ENCODE measurements around the gene ARPC1B. TPM values are rescaled to one million over a fixed set of nuclear protein-coding genes. Genes with fewer than 3 reads are reported as not detected.
A peak's percentile ranks its signal among the peaks of the same experiment; 100 is the strongest.
"Not testable (repeated sequence)": the region's sequence is repeated elsewhere in the genome, so short reads cannot be mapped to it uniquely, and the experiment has no call there.

The ARPC1B gene
- 57.8 TPM for polyA plus RNA-seq (2013, experiment 1 of 2)
- 75.3 TPM for polyA plus RNA-seq (2013, experiment 2 of 2)

DNA sequence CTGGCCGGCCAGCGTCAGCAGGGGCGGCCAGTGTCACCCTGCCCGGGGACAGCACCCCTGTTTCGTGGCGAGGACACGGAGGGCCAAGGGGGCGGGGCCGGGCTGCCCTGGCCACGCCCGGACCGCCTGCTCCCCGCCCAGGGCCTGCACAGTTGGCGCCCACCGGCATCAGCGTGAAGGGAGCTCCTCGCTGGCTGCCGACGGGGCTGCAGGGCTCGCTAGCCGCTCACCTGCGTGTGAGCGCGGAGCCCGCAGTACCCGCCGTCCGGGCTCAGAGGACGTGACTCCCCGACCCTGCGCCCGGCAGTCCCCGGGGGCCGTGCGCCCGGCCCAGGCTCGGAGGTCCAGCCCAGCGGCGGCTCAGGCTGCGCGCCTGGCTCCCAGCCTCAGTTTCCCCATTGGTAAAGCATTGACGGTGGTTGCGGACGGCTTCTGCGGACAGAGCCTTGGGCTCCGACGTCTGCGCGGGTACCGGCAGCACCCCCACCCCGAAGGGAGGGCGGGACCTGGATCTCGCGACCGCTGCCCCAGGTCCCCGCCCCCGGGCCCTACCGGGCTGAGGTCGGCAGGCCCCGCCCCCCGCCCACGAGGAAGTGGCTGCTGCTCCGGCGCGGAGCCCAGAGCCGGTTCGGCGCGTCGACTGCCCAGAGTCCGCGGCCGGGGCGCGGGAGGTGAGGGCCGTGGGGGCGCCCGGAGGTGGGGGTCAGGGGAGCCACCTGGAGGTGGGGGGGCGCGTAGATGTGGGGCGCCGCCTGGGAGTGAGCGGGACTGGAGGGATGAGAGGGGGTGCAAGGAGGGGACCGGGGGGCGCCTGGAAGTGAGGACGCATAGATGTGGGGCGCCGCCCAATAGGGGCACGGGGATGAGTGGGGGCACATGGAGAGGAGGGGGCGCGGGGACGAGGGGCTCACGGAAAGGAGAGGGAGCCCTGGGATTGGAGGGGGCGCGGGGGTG lies at the start of gene ARPC1B:
Gene ARPC1B (plus strand): TSS at position 620 of the 954 bp plus-strand sequence. CDS start 10,985 bp downstream, outside the sequence.
- H3K9ac ChIP-seq (ENCODE audit: low read depth, low read length): peak within 1 kb of the TSS; percentile 85
- peaks cover 7% of the 10 kb centered on the region for H3K36me3 ChIP-seq (ENCODE audit: insufficient read depth, low read length)
- no peaks in the 10 kb centered on the region for H3K9me3 ChIP-seq (ENCODE audit: insufficient read depth, low read depth, low read length)
- WGBS: 1% methylated on average over 95 of the region's 95 CpGs
- no peaks in the 10 kb centered on the region for H3K4me1 ChIP-seq (ENCODE audit: insufficient read depth, low read length)
- peak within 1 kb of the TSS; percentile 91 for H3K4me3 ChIP-seq (ENCODE audit: low read length)
- peak within 1 kb of the TSS; percentile 80 for H3K27ac ChIP-seq (ENCODE audit: low read depth, low read length)
- no peaks in the 10 kb centered on the region for H3K27me3 ChIP-seq (ENCODE audit: insufficient read depth, low read length)

DNA sequence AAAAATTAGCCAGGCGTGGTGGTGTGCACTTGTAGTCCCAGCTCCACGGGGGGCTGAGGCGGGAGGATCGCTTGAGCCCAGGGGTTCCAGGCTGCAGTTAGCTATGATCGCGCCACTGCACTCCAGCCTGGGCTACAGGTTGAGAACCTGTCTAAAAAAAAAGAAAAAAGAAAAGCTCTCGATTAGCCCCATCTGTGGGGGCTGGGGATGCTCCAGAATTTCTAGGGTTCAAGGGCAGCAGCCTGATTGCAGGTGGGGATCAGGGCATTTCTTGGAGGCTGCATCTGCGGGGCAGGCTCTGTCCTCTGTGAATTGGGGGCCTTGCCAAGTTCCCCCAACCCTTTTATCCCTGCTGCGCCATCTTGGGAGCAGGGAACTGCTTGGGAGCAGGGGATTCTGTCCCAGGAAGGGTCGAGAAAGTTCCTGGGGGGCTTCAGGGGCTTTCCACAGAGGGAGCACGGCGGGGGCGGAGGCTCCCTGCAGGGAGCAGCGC lies 49.5 kb upstream of the ARPC1B start:
- no peaks in the 10 kb centered on the region for H3K9me3 ChIP-seq (ENCODE audit: insufficient read depth, low read depth, low read length)
- peak overlapping the region; percentile 86 for H3K9ac ChIP-seq (ENCODE audit: low read depth, low read length)
- peak overlapping the region; percentile 75 for H3K27ac ChIP-seq (ENCODE audit: low read depth, low read length)
- no peaks in the 10 kb centered on the region for H3K27me3 ChIP-seq (ENCODE audit: insufficient read depth, low read length)
- no peaks in the 10 kb centered on the region for H3K36me3 ChIP-seq (ENCODE audit: insufficient read depth, low read length)
- H3K4me3 ChIP-seq (ENCODE audit: low read length): peak overlapping the region; percentile 81
- peaks cover 7% of the 10 kb centered on the region; the same call in 1 of the 2 replicates for H3K4me1 ChIP-seq (ENCODE audit: insufficient read depth, low read length)
- WGBS: 35% methylated on average over 14 of the region's 14 CpGs

DNA sequence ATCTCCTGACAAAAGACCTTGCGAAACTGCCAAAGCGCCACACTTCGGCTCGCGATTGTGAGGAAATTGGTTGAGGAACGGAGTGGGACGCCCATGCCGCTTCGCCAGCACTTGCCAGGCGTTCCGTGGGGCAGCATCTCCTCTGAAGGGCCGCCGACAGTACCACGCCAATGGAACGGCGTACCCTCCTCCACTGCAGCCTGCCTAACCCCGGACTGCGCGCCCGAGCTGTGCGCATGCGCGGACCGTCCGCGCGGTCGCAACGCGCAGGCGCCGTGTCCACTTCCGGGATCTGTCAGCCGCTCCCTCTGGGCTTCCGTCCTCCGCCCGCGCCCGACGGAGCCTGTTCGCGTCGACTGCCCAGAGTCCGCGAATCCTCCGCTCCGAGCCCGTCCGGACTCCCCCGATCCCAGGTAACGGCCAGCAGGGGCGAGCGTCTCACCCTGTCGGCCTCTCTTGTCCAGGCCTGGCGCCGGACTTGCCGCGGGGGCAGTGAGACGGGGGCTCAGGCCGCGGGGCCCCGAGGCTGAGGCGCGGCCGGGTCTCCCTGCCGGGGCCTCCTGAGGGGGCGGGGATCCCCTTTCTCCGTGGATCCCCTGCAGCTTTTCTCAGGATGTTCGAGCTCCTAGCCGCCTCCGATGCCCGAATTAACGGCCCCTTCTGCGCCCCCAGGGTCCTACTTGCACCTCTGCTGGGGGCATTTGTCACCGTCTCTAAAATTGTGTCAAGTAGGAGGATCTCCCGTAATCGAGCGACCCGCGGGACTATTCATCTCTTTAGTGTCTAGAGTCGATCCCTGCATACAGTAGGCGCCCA lies 48.7 kb upstream of the ARPC1B start, which contains the start of gene ARPC1A:
Gene ARPC1A (plus strand): TSS at position 307 of the 816 bp plus-strand sequence. CDS start 7,456 bp downstream, outside the sequence.
- Histone ChIP-seq H3K9ac (ENCODE audit: low read depth, low read length) (peak within 1 kb of the TSS; percentile 86), H3K27ac (ENCODE audit: low read depth, low read length) (peak within 1 kb of the TSS; percentile 77), H3K4me1 (ENCODE audit: insufficient read depth, low read length) (no peaks in the 10 kb centered on the region), H3K27me3 (ENCODE audit: insufficient read depth, low read length) (no peaks in the 10 kb centered on the region), H3K9me3 (ENCODE audit: insufficient read depth, low read depth, low read length) (no peaks in the 10 kb centered on the region), H3K36me3 (ENCODE audit: insufficient read depth, low read length) (no peaks in the 10 kb centered on the region), H3K4me3 (ENCODE audit: low read length) (peak within 1 kb of the TSS; percentile 81)
- WGBS: under 1% methylated on average over 82 of the region's 82 CpGs

DNA sequence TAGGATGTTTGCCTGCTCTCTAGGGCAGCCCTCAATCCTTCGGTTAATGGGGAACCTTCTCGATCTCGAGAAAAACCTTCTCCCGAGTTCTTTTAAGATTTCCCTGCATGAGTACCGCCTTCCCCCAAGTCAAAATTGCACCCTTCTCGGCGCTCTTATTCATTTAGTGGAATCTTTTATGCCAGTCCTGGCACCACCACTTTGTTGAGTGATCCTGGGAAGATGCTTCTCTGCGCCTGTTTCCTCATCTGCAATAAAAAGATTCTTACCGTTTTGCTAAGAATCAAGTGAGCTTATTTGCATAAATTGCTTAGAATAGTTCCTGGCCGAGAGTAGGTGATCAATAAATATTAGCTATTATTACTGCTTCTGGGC lies 48.1 kb upstream of the ARPC1B start:
- WGBS: 7% methylated on average over 10 of the region's 10 CpGs
- Histone ChIP-seq H3K27ac (ENCODE audit: low read depth, low read length) (no peak overlapping the region; the same call in 1 of the 2 replicates), H3K9ac (ENCODE audit: low read depth, low read length) (peak overlapping the region; percentile 86), H3K36me3 (ENCODE audit: insufficient read depth, low read length) (no peaks in the 10 kb centered on the region), H3K27me3 (ENCODE audit: insufficient read depth, low read length) (no peaks in the 10 kb centered on the region), H3K4me1 (ENCODE audit: insufficient read depth, low read length) (no peaks in the 10 kb centered on the region), H3K9me3 (ENCODE audit: insufficient read depth, low read depth, low read length) (no peaks in the 10 kb centered on the region), H3K4me3 (ENCODE audit: low read length) (peak overlapping the region; percentile 81)

DNA sequence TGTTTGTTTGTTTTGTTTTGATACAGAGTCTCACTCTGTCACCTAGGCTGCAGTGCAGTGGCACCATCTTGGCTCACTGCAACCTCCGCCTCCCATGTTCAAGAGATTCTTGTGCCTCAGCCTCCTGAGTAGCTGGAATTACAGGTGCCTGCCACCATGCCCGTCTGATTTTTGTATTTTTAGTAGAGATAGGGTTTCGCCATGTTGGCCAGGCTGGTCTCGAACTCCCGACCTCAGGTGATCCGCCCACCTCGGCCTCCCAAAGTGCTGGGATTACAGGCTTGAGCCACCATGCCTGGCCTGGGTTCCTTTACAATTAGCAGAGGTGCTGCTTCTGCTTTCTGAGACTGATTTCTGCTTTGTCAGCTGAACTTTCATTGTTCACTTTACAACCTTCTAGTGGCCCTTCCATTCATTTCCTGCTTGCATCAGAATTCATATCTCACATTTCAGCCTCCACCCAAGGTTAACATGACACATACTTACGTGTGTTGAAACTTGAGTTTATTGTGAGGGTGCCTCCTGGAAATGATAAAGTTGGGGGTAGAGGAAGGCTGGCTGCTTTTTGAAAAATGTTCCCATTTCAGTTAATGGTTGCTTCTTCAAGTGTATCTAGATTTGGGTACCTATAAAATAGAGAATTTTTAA lies 44.1 kb upstream of the ARPC1B start:
- not testable (repeated sequence) for H3K9ac ChIP-seq (ENCODE audit: low read depth, low read length); H3K27me3 ChIP-seq (ENCODE audit: insufficient read depth, low read length); H3K9me3 ChIP-seq (ENCODE audit: insufficient read depth, low read depth, low read length); H3K4me1 ChIP-seq (ENCODE audit: insufficient read depth, low read length); H3K27ac ChIP-seq (ENCODE audit: low read depth, low read length); H3K4me3 ChIP-seq (ENCODE audit: low read length)
- peaks cover 18% of the 10 kb centered on the region for H3K36me3 ChIP-seq (ENCODE audit: insufficient read depth, low read length)
- WGBS: 86% methylated on average over 8 of the region's 8 CpGs

DNA sequence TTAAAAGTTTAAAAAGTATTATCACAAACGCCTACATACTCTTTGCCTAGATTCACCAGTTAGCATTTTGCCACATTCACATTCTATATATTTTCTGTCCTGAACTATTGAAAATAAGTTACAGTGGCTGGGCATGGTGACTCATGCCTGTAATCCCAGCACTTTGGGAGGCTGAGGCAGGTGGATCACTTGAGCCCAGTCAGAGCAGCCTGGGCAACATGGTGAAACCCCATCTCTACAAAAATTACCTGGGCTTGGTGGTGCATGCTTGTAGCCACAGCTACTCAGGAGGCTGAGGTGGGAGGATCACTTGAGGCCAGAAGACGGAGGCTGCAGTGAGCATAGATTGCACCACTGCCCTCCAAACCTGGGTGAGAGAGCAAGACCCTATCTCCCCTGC lies 43.5 kb upstream of the ARPC1B start:
- Histone ChIP-seq H3K36me3 (ENCODE audit: insufficient read depth, low read length) (peaks cover 21% of the 10 kb centered on the region), H3K27ac (ENCODE audit: low read depth, low read length) (no peak overlapping the region), H3K4me1 (ENCODE audit: insufficient read depth, low read length) (no peaks in the 10 kb centered on the region), H3K27me3 (ENCODE audit: insufficient read depth, low read length) (no peaks in the 10 kb centered on the region), H3K4me3 (ENCODE audit: low read length) (no peak overlapping the region), H3K9ac (ENCODE audit: low read depth, low read length) (no peak overlapping the region), H3K9me3 (ENCODE audit: insufficient read depth, low read depth, low read length) (no peaks in the 10 kb centered on the region)
- 100% methylated on average over 1 of the region's 2 CpGs for WGBS

DNA sequence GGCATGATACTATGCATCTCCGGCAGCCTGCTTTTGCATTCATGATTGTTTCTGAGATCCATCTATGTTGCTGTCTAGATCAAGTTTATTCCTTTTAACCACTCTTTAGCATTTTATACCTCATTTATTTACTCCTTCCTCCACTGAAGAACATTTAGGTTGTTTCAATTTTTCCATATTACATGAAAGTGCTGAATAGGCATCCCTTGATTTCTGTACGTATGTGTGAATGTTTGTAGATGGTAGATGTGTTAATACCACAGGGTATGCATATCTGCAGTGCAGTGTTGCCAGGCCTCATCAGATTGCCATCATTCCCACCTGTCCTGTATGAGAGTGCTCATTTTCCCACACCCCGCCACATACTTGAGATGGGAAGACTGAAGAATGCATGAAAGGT lies 34.9 kb upstream of the ARPC1B start:
- 95% methylated on average over 3 of the region's 3 CpGs for WGBS
- Histone ChIP-seq H3K36me3 (ENCODE audit: insufficient read depth, low read length) (peaks cover 78% of the 10 kb centered on the region), H3K9me3 (ENCODE audit: insufficient read depth, low read depth, low read length) (no peaks in the 10 kb centered on the region), H3K4me3 (ENCODE audit: low read length) (no peak overlapping the region), H3K9ac (ENCODE audit: low read depth, low read length) (no peak overlapping the region), H3K27me3 (ENCODE audit: insufficient read depth, low read length) (no peaks in the 10 kb centered on the region), H3K4me1 (ENCODE audit: insufficient read depth, low read length) (no peaks in the 10 kb centered on the region), H3K27ac (ENCODE audit: low read depth, low read length) (no peak overlapping the region)

DNA sequence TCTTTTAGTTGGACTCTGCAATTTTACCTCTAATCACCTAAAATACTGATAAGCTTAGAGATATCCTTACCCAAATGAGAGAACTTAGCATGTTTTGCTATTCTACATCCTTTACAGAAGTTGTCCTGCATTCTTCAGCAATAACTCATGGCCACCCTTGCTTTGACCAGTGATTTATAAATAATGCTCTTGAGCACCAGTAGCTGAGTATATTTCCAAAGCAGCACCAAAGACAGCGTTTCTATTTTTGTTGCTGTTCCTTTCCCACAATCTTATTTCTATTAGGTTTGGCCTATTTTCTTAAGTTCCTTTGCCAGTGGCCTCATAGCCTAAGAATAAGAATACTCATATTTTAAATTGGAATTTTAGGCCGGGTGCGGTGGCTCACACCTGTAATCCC lies 33.9 kb upstream of the ARPC1B start:
- Histone ChIP-seq H3K9me3 (ENCODE audit: insufficient read depth, low read depth, low read length) (no peaks in the 10 kb centered on the region), H3K9ac (ENCODE audit: low read depth, low read length) (no peak overlapping the region), H3K27ac (ENCODE audit: low read depth, low read length) (no peak overlapping the region), H3K4me1 (ENCODE audit: insufficient read depth, low read length) (no peaks in the 10 kb centered on the region), H3K4me3 (ENCODE audit: low read length) (no peak overlapping the region), H3K36me3 (ENCODE audit: insufficient read depth, low read length) (peaks cover 81% of the 10 kb centered on the region), H3K27me3 (ENCODE audit: insufficient read depth, low read length) (no peaks in the 10 kb centered on the region)
- WGBS: 98% methylated on average over 3 of the region's 3 CpGs

DNA sequence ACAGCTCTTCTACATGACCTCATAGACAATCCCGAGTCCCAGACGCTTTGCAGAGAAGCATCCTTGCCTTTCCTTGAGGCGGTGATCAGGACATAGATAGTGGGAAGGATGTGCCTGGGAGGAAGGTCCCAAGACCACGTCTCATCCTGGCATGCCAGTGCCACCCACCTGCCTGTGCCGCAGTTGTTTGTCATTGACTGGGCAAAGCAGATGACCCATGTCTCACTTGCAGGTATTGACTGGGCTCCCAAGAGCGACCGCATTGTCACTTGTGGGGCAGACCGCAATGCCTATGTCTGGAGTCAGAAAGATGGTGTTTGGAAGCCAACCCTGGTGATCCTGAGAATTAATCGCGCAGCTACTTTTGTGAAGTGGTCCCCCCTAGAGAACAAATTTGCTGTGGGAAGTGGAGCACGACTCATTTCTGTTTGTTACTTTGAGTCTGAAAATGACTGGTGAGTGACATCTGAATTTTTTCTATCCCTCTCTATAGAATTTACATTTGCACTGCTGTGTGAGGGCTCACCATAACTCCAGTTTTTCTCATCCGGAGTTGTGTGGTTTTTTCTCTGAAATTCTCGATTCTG lies 30.4 kb upstream of the ARPC1B start:
- WGBS: 94% methylated on average over 13 of the region's 13 CpGs
- H3K9ac ChIP-seq (ENCODE audit: low read depth, low read length): no peak overlapping the region

DNA sequence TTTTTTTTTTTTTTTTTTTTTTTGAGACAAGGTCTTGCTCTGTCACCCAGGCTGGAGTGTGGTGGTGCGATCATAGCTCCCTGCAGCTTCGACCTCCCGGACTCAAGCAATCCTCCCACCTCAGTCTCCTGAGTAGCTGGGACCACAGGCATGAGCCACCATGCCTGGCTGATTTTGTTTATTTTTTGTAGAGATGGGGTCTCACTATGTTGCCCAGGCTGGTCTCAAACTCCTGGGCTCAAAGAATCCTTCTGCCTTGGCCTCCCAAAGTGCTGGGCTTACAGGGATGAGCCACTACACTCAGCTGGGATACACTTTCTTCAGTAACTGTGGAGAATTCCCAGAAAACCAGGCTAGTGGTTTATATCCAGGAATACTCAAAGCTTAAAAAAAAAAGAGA lies 23.9 kb upstream of the ARPC1B start:
- H3K36me3 ChIP-seq (ENCODE audit: insufficient read depth, low read length): peaks cover 69% of the 10 kb centered on the region
- 99% methylated on average over 3 of the region's 3 CpGs for WGBS
- H3K4me1 ChIP-seq (ENCODE audit: insufficient read depth, low read length): not testable (repeated sequence)

More for the DNA sequence above, 30.4 kb upstream of the ARPC1B start:
- H3K9me3 ChIP-seq (ENCODE audit: insufficient read depth, low read depth, low read length): no peaks in the 10 kb centered on the region
- no peaks in the 10 kb centered on the region for H3K27me3 ChIP-seq (ENCODE audit: insufficient read depth, low read length)
- no peaks in the 10 kb centered on the region for H3K4me1 ChIP-seq (ENCODE audit: insufficient read depth, low read length)
- H3K4me3 ChIP-seq (ENCODE audit: low read length): no peak overlapping the region
- H3K27ac ChIP-seq (ENCODE audit: low read depth, low read length): no peak overlapping the region
- H3K36me3 ChIP-seq (ENCODE audit: insufficient read depth, low read length): peaks cover 82% of the 10 kb centered on the region

More for the DNA sequence above, 23.9 kb upstream of the ARPC1B start:
- not testable (repeated sequence) for H3K9ac ChIP-seq (ENCODE audit: low read depth, low read length); H3K9me3 ChIP-seq (ENCODE audit: insufficient read depth, low read depth, low read length); H3K4me3 ChIP-seq (ENCODE audit: low read length); H3K27me3 ChIP-seq (ENCODE audit: insufficient read depth, low read length); H3K27ac ChIP-seq (ENCODE audit: low read depth, low read length)
